Measurements from ENCODE around the gene MPP3. TPM values are rescaled to one million over a fixed set of nuclear protein-coding genes. Genes with fewer than 3 reads are reported as not detected.

The MPP3 gene
- total and polyA plus RNA-seq, 9 donors = 2.7 to 17.2 (median 3.1) TPM

DNA sequence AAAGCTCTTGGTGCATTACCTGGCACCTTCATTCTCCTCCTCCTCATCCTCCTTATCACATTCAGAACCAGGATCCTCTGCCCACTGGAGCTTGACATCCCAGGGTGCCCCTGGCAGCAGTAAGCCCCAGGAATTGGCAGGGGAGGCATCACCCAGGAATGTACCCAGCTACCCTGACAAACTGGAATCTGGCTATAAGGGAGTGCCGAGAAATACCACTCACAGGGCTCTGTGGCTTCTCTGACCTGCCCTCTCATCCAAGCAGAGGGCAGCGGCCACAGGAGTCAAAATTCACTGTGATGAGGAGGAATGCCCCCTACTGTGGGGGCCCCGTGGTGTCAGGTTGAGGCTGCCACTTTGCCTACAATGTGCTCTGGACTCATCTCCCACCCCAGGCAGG is 19.6 kb downstream of the MPP3 start:
- no peaks in the 10 kb centered on the region for H3K36me3 ChIP-seq
- no peak for TF ChIP-seq EP300 (IDR thresholded peaks at IDR 0.05)
- TF ChIP-seq, protein P1, sequence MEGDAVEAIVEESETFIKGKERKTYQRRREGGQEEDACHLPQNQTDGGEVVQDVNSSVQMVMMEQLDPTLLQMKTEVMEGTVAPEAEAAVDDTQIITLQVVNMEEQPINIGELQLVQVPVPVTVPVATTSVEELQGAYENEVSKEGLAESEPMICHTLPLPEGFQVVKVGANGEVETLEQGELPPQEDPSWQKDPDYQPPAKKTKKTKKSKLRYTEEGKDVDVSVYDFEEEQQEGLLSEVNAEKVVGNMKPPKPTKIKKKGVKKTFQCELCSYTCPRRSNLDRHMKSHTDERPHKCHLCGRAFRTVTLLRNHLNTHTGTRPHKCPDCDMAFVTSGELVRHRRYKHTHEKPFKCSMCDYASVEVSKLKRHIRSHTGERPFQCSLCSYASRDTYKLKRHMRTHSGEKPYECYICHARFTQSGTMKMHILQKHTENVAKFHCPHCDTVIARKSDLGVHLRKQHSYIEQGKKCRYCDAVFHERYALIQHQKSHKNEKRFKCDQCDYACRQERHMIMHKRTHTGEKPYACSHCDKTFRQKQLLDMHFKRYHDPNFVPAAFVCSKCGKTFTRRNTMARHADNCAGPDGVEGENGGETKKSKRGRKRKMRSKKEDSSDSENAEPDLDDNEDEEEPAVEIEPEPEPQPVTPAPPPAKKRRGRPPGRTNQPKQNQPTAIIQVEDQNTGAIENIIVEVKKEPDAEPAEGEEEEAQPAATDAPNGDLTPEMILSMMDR (IDR thresholded peaks at IDR 0.05) = no peak
- TF ChIP-seq POLR2A (IDR thresholded peaks at IDR 0.05) = no peak
- WGBS, 3 donors = 80 to 94% (median 92%) methylated on average over 3 of the region's 3 CpGs

DNA sequence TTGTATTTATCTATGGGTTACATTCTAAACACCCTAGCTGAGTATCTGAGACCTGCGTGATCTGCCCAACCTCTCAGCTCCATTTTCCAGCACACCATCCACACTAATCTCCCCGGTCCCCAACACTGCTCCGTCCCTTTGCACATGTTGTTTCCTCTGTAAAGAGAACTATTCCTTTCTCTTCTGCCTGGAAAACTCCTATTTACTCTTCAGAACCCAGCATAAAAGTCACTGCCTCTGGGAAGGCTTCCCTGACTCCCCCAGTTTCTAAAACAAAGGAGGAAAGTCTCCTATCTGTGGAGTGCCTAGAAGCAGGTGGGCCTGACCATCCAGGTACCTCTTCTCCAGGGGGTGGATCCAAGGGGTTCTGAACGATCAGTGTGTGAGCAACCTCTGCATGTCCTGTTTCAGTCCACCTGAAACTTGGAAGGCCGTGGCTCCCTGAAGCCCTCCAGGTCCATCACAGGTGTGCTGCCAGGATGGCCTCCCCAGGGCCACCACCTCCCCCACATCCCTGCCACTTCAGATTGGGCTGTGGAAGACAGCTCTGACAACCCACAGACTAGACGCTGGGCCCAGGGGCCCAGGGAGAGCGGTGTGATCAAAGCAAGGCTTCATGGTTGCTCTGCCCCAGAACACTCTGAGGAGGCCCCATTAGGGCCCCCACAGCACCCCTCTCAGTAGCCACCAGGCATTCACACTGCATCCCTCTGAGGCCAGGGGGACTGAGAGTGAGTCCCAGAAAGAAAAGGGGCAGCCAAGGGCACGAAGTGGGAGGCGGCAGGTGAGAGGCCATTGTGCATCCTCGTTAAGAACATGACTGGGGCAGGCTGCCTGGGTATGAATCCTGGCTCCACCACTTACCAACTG is 20.3 kb downstream of the MPP3 start:
- WGBS, 3 donors = 90 to 92% (median 91%) methylated on average over 10 of the region's 10 CpGs
- H3K4me1 ChIP-seq (ENCODE audit: insufficient read depth) = no peaks in the 10 kb centered on the region
- TF ChIP-seq, protein P1 (IDR thresholded peaks at IDR 0.05) = no peak
- no peak for TF ChIP-seq EP300 (IDR thresholded peaks at IDR 0.05)
- no peak for TF ChIP-seq POLR2A (IDR thresholded peaks at IDR 0.05)
- no peak for DNase-seq
- intact Hi-C loops (cut with DNase I) = no loop called here
- no peak overlapping the region for H3K4me3 ChIP-seq
- H3K27me3 ChIP-seq = no peaks in the 10 kb centered on the region
- H3K9me3 ChIP-seq = no peaks in the 10 kb centered on the region
- H3K36me3 ChIP-seq = no peaks in the 10 kb centered on the region
- H3K27ac ChIP-seq = no peak overlapping the region

More for the DNA sequence above, 19.6 kb downstream of the MPP3 start:
- no peak for DNase-seq
- Histone ChIP-seq H3K9me3 (no peaks in the 10 kb centered on the region), H3K4me1 (ENCODE audit: insufficient read depth) (no peaks in the 10 kb centered on the region), H3K27me3 (no peaks in the 10 kb centered on the region), H3K27ac (no peak overlapping the region), H3K4me3 (no peak overlapping the region)
- intact Hi-C loops (cut with DNase I) = no loop called here

DNA sequence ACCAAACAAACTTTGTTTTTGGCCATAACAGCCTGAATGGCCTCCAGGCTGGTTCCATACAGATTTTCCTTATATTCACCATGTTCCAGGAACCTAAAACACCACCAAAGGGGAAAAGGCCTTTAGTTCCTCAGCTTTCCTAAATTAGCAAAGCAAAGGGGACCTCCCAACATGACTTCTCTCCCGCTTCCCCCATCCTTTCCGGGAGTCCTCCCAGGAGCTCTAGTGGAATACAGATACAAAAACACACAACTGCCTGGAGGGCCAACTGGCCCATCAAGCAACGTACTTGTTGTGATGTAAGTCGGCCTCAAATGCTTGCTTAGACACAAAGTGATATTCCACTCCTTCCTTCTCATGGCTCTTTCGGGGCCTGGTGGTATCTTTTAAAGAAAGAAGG is 22.1 kb downstream of the MPP3 start:
- no peak overlapping the region for H3K27ac ChIP-seq
- TF ChIP-seq, protein P1 (IDR thresholded peaks at IDR 0.05) = no peak
- no peak for TF ChIP-seq EP300 (IDR thresholded peaks at IDR 0.05)
- no peak for TF ChIP-seq POLR2A (IDR thresholded peaks at IDR 0.05)
- no peaks in the 10 kb centered on the region for H3K9me3 ChIP-seq
- H3K4me3 ChIP-seq = no peak overlapping the region
- DNase-seq = no peak
- no peaks in the 10 kb centered on the region for H3K4me1 ChIP-seq (ENCODE audit: insufficient read depth)
- WGBS, 3 donors = 86 to 89% (median 87%) methylated on average over 5 of the region's 5 CpGs
- H3K27me3 ChIP-seq = no peaks in the 10 kb centered on the region
- intact Hi-C loops (cut with DNase I) = no loop called here
- no peaks in the 10 kb centered on the region for H3K36me3 ChIP-seq

DNA sequence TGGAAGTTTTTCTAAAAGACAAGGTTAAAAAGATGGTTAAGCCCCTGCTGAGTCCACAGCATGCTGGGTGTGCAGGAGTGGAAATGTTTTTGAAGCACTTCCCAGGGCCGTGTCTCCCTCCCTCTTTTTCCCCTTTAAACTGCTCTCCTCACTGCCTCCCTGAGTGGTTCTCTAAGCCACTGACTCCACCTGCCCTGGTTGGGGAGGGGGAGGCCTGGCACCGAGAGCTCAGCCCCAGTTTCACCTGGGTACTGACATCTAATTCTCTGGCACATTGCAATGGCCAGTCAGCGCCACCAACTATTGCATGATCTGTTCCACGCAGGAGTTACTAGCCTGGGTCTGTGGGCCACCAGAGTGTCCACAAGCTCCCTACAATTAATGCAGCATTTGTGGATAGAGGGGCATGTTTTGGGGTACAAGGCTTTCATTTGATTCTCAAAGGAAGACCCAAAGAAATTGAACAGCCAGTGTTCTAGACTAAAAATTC is 22.7 kb downstream of the MPP3 start:
- H3K4me3 ChIP-seq = no peak overlapping the region
- TF ChIP-seq, protein P1 (IDR thresholded peaks at IDR 0.05) = no peak
- TF ChIP-seq EP300 (IDR thresholded peaks at IDR 0.05) (no peak), POLR2A (IDR thresholded peaks at IDR 0.05) (no peak)
- no peak for DNase-seq
- H3K27me3 ChIP-seq = no peaks in the 10 kb centered on the region
- intact Hi-C loops (cut with DNase I) = no loop called here
- H3K4me1 ChIP-seq (ENCODE audit: insufficient read depth) = no peaks in the 10 kb centered on the region
- no peak overlapping the region for H3K27ac ChIP-seq
- 90 to 95% (median 91%) methylated on average over 4 of the region's 4 CpGs for WGBS, 3 donors
- no peaks in the 10 kb centered on the region for H3K9me3 ChIP-seq
- H3K36me3 ChIP-seq = no peaks in the 10 kb centered on the region

All from ovary (tissue), 9 donors.